H1 (cell line): Measurements from ENCODE around the gene APOL2. TPM values are rescaled to one million over a fixed set of nuclear protein-coding genes. Genes with fewer than 3 reads are reported as not detected.

ENCODE experiments used
- CTCF ChIA-PET: fragments of 300-600 bp; sonication (Branson Sonifier 250); formaldehyde crosslinking; loops from one replicate; lab custom pipeline; 2021; ENCODE audit not compliant: partially characterized antibody; lab: Charles Lee
- POLR2A ChIA-PET: fragments of 300-600 bp; sonication (Branson Sonifier 250); formaldehyde crosslinking; loops from one replicate; lab custom pipeline; 2021; ENCODE audit warnings: inconsistent platforms; ENCODE audit not compliant: partially characterized antibody; lab: Charles Lee
- DNase-seq, 2 experiments: peaks; one replicate each; pipeline versions ENCODE4 v3.0.0 to v3.0.0-alpha.2; 2010 to 2022; ENCODE audit warnings: low spot score in 2 of 2, low read depth in 1 of 2, mixed read lengths in 1 of 2
- FAIRE-seq: peaks from 2 replicates; lab custom pipeline; 2011; peaks lifted over from hg19 to GRCh38; lab: Jason Lieb, UNC
- H2AFZ ChIP-seq: 2 replicates; pipeline ENCODE4 v1.8.1; 2012; ENCODE audit warnings: low read length, inconsistent platforms
- H2AK5ac ChIP-seq: 2 replicates; pipeline ENCODE4 v1.6.1; 2013; ENCODE audit warnings: low read depth, low read length
- H2BK120ac ChIP-seq: replicated peaks from 2 replicates; pipeline ENCODE3; 2013; ENCODE audit warnings: low read depth, low read length, inconsistent platforms
- H2BK12ac ChIP-seq: 2 replicates; pipeline ENCODE4 v1.6.1; 2013; ENCODE audit warnings: low read depth, low read length
- H2BK15ac ChIP-seq: 2 replicates; pipeline ENCODE4 v1.6.1; 2013; ENCODE audit warnings: low read length
- H2BK20ac ChIP-seq: 2 replicates; pipeline ENCODE4 v1.6.1; 2013; ENCODE audit warnings: low read length
- H2BK5ac ChIP-seq: 2 replicates; pipeline ENCODE4 v1.6.1; 2013; ENCODE audit warnings: low read depth, low read length
- H3K14ac ChIP-seq: 2 replicates; pipeline ENCODE4 v1.6.1; 2013; ENCODE audit warnings: inconsistent platforms; ENCODE audit not compliant: insufficient read length
- H3K18ac ChIP-seq: 2 replicates; pipeline ENCODE4 v1.6.1; 2013; ENCODE audit warnings: low read length; ENCODE audit errors: extremely low read depth
- H3K23ac ChIP-seq: 2 replicates; pipeline ENCODE4 v1.6.1; 2013; ENCODE audit warnings: inconsistent platforms; ENCODE audit not compliant: insufficient read length
- H3K23me2 ChIP-seq: 2 replicates; pipeline ENCODE4 v1.6.1; 2013; ENCODE audit warnings: low read depth, low read length
- H3K27ac ChIP-seq: 2 replicates; pipeline ENCODE4 v1.6.1; 2011; ENCODE audit warnings: low read depth, low read length, inconsistent platforms
- H3K27me3 ChIP-seq, 4 experiments: replicated peaks in 1 of 4; 1 replicate in 1 of 4; 2 replicates in 3 of 4; pipeline versions ENCODE4 v1.6.1 to v1.8.1; 2011 to 2013; ENCODE audit warnings: low read length in 3 of 4, mild to moderate bottlenecking in 3 of 4, inconsistent platforms in 2 of 4, mixed read lengths in 2 of 4, moderate library complexity in 1 of 4; ENCODE audit not compliant: control insufficient read depth in 3 of 4, insufficient read depth in 3 of 4; ENCODE audit errors: extremely low read depth in 1 of 4
- H3K36me3 ChIP-seq, 4 experiments: 2 replicates each; pipeline versions ENCODE4 v1.6.1 to v1.8.1; 2011 to 2013; ENCODE audit warnings: mild to moderate bottlenecking in 4 of 4, low read length in 3 of 4, moderate library complexity in 2 of 4, control low read depth in 1 of 4, inconsistent platforms in 1 of 4; ENCODE audit not compliant: insufficient read depth in 4 of 4, control insufficient read depth in 2 of 4
- H3K4ac ChIP-seq: replicated peaks from 2 replicates; pipeline ENCODE3; 2013; ENCODE audit warnings: low read length, low read depth, mixed read lengths, inconsistent platforms; ENCODE audit not compliant: insufficient read length
- H3K4me1 ChIP-seq, 4 experiments: replicated peaks in 1 of 4; 1 replicate in 1 of 4; 2 replicates in 3 of 4; pipeline versions ENCODE4 v1.6.1 to v1.8.1; 2011 to 2013; ENCODE audit warnings: low read length in 3 of 4, inconsistent platforms in 2 of 4, mixed read lengths in 1 of 4; ENCODE audit not compliant: insufficient read depth in 4 of 4, control insufficient read depth in 3 of 4
- H3K4me2 ChIP-seq, 2 experiments: 2 replicates each; pipeline versions ENCODE4 v1.6.1 to v1.8.1; 2011 to 2013; ENCODE audit warnings: low read depth in 2 of 2, low read length in 2 of 2, control low read depth in 1 of 2, inconsistent platforms in 1 of 2, mild to moderate bottlenecking in 1 of 2; ENCODE audit not compliant: insufficient read depth in 1 of 2
- H3K4me3 ChIP-seq, 4 experiments: fragments of 200-600, 300-600 bp in 1 of 4; sonication (generic), shearing (Covaris generic), sonication (Bioruptor Twin) in 1 of 4; 2 replicates each; pipeline versions ENCODE4 v1.5.1 to v1.8.1; 2011 to 2016; ENCODE audit warnings: low read length in 4 of 4, low read depth in 3 of 4, control low read depth in 2 of 4, inconsistent platforms in 2 of 4, mild to moderate bottlenecking in 2 of 4, mixed read lengths in 1 of 4, moderate library complexity in 1 of 4; ENCODE audit not compliant: insufficient read depth in 2 of 4; ENCODE audit errors: extremely low read depth in 1 of 4
- H3K56ac ChIP-seq: replicated peaks from 2 replicates; pipeline ENCODE3; 2013; ENCODE audit warnings: low read depth, mild to moderate bottlenecking, mixed read lengths, low read length, inconsistent platforms; ENCODE audit not compliant: insufficient read length
- H3K79me1 ChIP-seq: 2 replicates; pipeline ENCODE4 v1.6.1; 2013; ENCODE audit warnings: low read depth, low read length, control low read depth
- H3K79me2 ChIP-seq, 2 experiments: 2 replicates each; pipeline versions ENCODE4 v1.6.1 to v1.8.1; 2012 to 2013; ENCODE audit warnings: low read length in 2 of 2, mild to moderate bottlenecking in 2 of 2, inconsistent platforms in 1 of 2; ENCODE audit not compliant: insufficient read depth in 2 of 2, control insufficient read depth in 1 of 2
- H3K9ac ChIP-seq, 4 experiments: replicated peaks in 1 of 4; 1 replicate in 1 of 4; 2 replicates in 3 of 4; pipeline versions ENCODE4 v1.6.1 to v1.8.1; 2011 to 2013; ENCODE audit warnings: low read depth in 3 of 4, low read length in 3 of 4, control low read depth in 2 of 4, mild to moderate bottlenecking in 2 of 4, moderate library complexity in 2 of 4, inconsistent platforms in 1 of 4; ENCODE audit errors: extremely low read depth in 1 of 4
- H3K9me3 ChIP-seq, 2 experiments: 2 replicates each; pipeline versions ENCODE4 v1.6.1 to v1.8.1; 2012 to 2013; ENCODE audit warnings: mild to moderate bottlenecking in 2 of 2, moderate library complexity in 2 of 2, control low read depth in 1 of 2, inconsistent platforms in 1 of 2, low read depth in 1 of 2, low read length in 1 of 2, mixed read lengths in 1 of 2; ENCODE audit not compliant: insufficient read depth in 2 of 2
- H4K20me1 ChIP-seq, 2 experiments: replicated peaks in 1 of 2; 2 replicates each; pipeline versions ENCODE3 to v1.8.1; 2011 to 2013; ENCODE audit warnings: inconsistent platforms in 2 of 2, low read length in 2 of 2, mild to moderate bottlenecking in 1 of 2; ENCODE audit not compliant: insufficient read depth in 2 of 2, control insufficient read depth in 1 of 2
- H4K5ac ChIP-seq: 2 replicates; pipeline ENCODE4 v1.6.1; 2013; ENCODE audit warnings: low read length, low read depth, mixed read lengths, inconsistent platforms; ENCODE audit not compliant: insufficient read length
- H4K8ac ChIP-seq: 2 replicates; pipeline ENCODE4 v1.8.0; 2013; ENCODE audit warnings: mild to moderate bottlenecking, moderate library complexity, low read length, inconsistent platforms; ENCODE audit not compliant: insufficient read depth; ENCODE audit errors: extremely low read depth
- H4K91ac ChIP-seq: replicated peaks from 2 replicates; pipeline ENCODE3; 2013; ENCODE audit warnings: low read length, mixed read lengths, inconsistent platforms; ENCODE audit not compliant: insufficient read length
- CEBPB ChIP-seq: IDR thresholded peaks from 2 replicates; pipeline ENCODE4 v1.6.1; 2012; ENCODE audit warnings: low read depth, low read length
- RNF2 ChIP-seq: fragments of 200-900, 300-1000 bp; sonication (generic); IDR thresholded peaks from 2 replicates; pipeline ENCODE4 v1.7.1; 2016; ENCODE audit warnings: borderline replicate concordance, low read depth, mild to moderate bottlenecking, antibody characterized with exemption, low read length; ENCODE audit not compliant: poor library complexity, severe bottlenecking; ENCODE audit errors: missing control alignments
- SAP30 ChIP-seq: fragments of 300-600 bp; sonication (generic); IDR thresholded peaks from 2 replicates; pipeline ENCODE4 v1.7.1; 2012; ENCODE audit warnings: low read length, moderate library complexity, mild to moderate bottlenecking, inconsistent platforms; ENCODE audit not compliant: insufficient read depth, insufficient replicate concordance
- SIN3A ChIP-seq, 2 experiments: IDR thresholded peaks in 1 of 2; conservative IDR thresholded peaks in 1 of 2; 2 replicates each; pipeline ENCODE4 v1.6.1; 2011 to 2012; ENCODE audit warnings: low read length in 2 of 2, improper control_type of control experiment in 1 of 2, low read depth in 1 of 2, mild to moderate bottlenecking in 1 of 2
- WGBS, 2 experiments: shearing (Covaris generic) in 1 of 2; methylation state at CpG; one replicate each; pipeline versions ENCODE4 v1.1.6 to v1.1.7; 2013 to 2015; ENCODE audit warnings: low lambda C conversion rate in 2 of 2, mixed read lengths in 2 of 2, inconsistent platforms in 1 of 2, low coverage in 1 of 2, missing lambda C conversion rate in 1 of 2; ENCODE audit not compliant: insufficient replicate concordance in 2 of 2, insufficient coverage in 1 of 2, insufficient read length in 1 of 2; ENCODE audit errors: extremely low coverage in 1 of 2, missing lambda C conversion rate in 1 of 2; 5-methylcytosine and 5-hydroxymethylcytosine counted together
- polyA plus RNA-seq, 7 experiments: library from polyadenylated mRNA; depleted of rRNA in 3 of 7; stranded (reverse) in 5 of 7; unstranded in 2 of 7; fragments of >200 nt in 5 of 7; fragments of 200-250 nt in 2 of 7; gene quantifications; 1 replicate in 5 of 7; 2 replicates in 1 of 7; 4 replicates in 1 of 7; pipeline versions ENCODE4 v1.2.1 to v1.2.3, GENCODE V29; 2011 to 2013; ENCODE audit warnings: missing spikeins in 2 of 7, mixed read lengths in 2 of 7
- total RNA-seq: library from RNA; stranded (reverse); fragmentation: NEBNext Ultra II Directional; extraction: Animal tissue kit (Norgen Biotek cat#: 25700); gene quantifications from 2 replicates; pipeline ENCODE4 v1.2.1, GENCODE V29; 2021
- TF ChIP-seq, protein P1 (sequence below), 3 experiments: IDR thresholded peaks; 1 replicate in 2 of 3; 2 replicates in 1 of 3; pipeline versions ENCODE4 v1.5.1 to v1.6.1; 2011; ENCODE audit warnings: low read length in 3 of 3, mild to moderate bottlenecking in 3 of 3, inconsistent platforms in 2 of 3, low read depth in 1 of 3, moderate library complexity in 1 of 3; ENCODE audit not compliant: insufficient read depth in 1 of 3; ENCODE audit errors: control extremely low read depth in 1 of 3

The APOL2 gene
- total and polyA plus RNA-seq, 2 of the 8 experiments (the other 6 are each of a cell fraction or from before 2014, with no cell fraction given), result 8.1 to 11.0 TPM

DNA sequence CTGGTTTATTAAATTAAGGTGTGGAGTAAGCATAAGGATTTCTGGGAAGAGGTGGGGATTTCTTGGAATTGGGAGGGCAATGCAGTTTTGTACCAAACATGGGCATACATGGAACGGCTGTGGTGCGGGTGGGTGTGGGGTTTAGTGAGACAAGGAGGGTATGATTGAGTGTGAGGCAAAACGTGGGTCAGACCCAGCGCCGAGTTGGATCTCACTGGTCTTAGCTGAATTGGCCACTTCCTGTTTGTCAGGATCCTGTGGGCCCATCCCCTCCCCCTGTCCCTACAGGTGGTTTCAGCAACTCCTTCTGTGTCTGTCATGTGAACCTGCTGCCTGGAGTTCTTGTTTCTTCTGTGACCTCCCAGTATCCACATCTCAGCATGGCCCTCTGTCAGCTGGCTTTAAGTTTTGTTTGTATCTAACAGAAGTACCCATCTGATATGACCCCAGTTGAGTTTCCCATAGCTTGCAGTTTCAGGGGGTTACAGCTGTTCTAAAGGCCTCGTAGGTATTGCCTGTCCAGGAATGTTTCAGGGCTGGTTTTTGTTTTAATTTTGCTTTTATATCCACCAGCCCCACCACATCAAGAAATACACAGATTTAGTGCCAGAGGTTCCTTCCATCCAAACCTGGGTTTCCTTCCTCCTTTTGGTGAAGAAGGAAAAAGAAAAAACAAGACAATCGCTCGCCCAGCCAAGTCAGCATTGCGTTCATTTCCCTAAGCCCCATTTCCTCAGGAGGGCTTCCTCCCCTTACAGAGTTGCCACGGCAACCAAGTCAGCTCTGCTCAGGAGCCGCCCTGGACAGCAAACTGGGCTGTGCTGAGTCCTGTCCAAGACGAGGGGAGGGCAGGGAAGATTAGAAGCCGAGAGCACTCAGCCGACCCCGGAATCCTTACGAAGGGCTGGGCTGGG lies 19.6 kb upstream of the APOL2 start:
- Histone ChIP-seq H3K27me3 (no peaks in the 10 kb centered on the region), H3K36me3 (no peaks in the 10 kb centered on the region), H3K23me2 (no peaks in the 10 kb centered on the region), H4K91ac (peak overlapping the region; percentile 49), H4K5ac (no peak overlapping the region), H2BK15ac (no peak overlapping the region), H3K23ac (no peak overlapping the region), H2BK120ac (peak overlapping the region; percentile 52), H3K4me3 (peak overlapping the region in 1 of 4 experiments; percentile 31; a peak in 1 of 8 replicates), H4K8ac (peak overlapping the region; percentile 37), H3K9ac (peak overlapping the region in 2 of 4 experiments; percentile 19 to 23; a peak in 3 of 7 replicates), H2BK20ac (peak overlapping the region; percentile 23; the same call in 1 of the 2 replicates), H2BK5ac (peak overlapping the region; percentile 68; the same call in 1 of the 2 replicates), H2BK12ac (peak overlapping the region; percentile 40; the same call in 1 of the 2 replicates), H3K4ac (peak overlapping the region; percentile 30), H2AFZ (peak overlapping the region; percentile 77), H4K20me1 (no peaks in the 10 kb centered on the region), H3K56ac (no peak overlapping the region), H2AK5ac (no peak overlapping the region), H3K9me3 (no peaks in the 10 kb centered on the region), H3K18ac (peak overlapping the region; percentile 57), H3K79me1 (no peaks in the 10 kb centered on the region), H3K27ac (peak overlapping the region; percentile 47; the same call in 1 of the 2 replicates), H3K4me1 (peaks cover 7 to 14% (median 10%) of the 10 kb centered on the region in 4 experiments), H3K79me2 (no peaks in the 10 kb centered on the region), H3K4me2 (peak overlapping the region; percentile 54 to 56), H3K14ac (no peak overlapping the region)
- DNase-seq (peak in 1 of 2 experiments; percentile 56), FAIRE-seq (peak; percentile 88)
- WGBS, 2 experiments, result 41% methylated on average over 13 of the region's 16 CpGs; no CpG with 5 or more reads in 1 of the 2 experiments
- POLR2A ChIA-PET, result interaction anchor here (1.5 to 2.3 kb wide), 3 partner anchors 20 to 75 kb away, joined by 3 to 8 read pairs (median 3); partner anchors contain the start of gene APOL2
- CTCF ChIA-PET, result interaction anchor here (0.8 to 2.3 kb wide), 12 partner anchors 16 to 227 kb away, joined by 3 to 15 read pairs (median 3); partner anchors contain the start of gene APOL2
- TF ChIP-seq CEBPB, result no peak
- TF ChIP-seq RNF2, result no peak
- peak; percentile 81 for TF ChIP-seq SAP30
- TF ChIP-seq SIN3A (conservative IDR thresholded peaks at IDR 0.05 in 1 of 2, IDR thresholded peaks at IDR 0.05 in 1 of 2; ENCODE audit: low read depth in 1 of 2, low read length in 2 of 2), result 0 out of 4 replicates have a peak, but pooled peaks of 1 of the 2 experiments have one; percentile 4
- TF ChIP-seq, protein P1, sequence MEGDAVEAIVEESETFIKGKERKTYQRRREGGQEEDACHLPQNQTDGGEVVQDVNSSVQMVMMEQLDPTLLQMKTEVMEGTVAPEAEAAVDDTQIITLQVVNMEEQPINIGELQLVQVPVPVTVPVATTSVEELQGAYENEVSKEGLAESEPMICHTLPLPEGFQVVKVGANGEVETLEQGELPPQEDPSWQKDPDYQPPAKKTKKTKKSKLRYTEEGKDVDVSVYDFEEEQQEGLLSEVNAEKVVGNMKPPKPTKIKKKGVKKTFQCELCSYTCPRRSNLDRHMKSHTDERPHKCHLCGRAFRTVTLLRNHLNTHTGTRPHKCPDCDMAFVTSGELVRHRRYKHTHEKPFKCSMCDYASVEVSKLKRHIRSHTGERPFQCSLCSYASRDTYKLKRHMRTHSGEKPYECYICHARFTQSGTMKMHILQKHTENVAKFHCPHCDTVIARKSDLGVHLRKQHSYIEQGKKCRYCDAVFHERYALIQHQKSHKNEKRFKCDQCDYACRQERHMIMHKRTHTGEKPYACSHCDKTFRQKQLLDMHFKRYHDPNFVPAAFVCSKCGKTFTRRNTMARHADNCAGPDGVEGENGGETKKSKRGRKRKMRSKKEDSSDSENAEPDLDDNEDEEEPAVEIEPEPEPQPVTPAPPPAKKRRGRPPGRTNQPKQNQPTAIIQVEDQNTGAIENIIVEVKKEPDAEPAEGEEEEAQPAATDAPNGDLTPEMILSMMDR (IDR thresholded peaks at IDR 0.05; ENCODE audit: control extremely low read depth in 1 of 3, insufficient read depth in 1 of 3, low read depth in 1 of 3, low read length in 3 of 3), result no peak
